HepG2 (cell line): ENCODE results near the gene IGSF21. TPM values are rescaled to one million over a fixed set of nuclear protein-coding genes. Genes with fewer than 3 reads are reported as not detected.

Experiments
- IKZF5 ChIP-seq: IDR thresholded peaks from 2 replicates; pipeline ENCODE4 v1.6.1; 2018; ENCODE audit warnings: missing genetic modification reagents, mild to moderate bottlenecking, missing compliant biosample characterization
- RERE ChIP-seq: IDR thresholded peaks from 2 replicates; pipeline ENCODE4 v1.6.1; 2016; ENCODE audit warnings: low read depth, missing genetic modification reagents, missing compliant biosample characterization
- ZBTB7B ChIP-seq: sonication (generic); formaldehyde crosslinking; IDR thresholded peaks from 2 replicates; pipeline ENCODE4 v1.4.0; 2020; ENCODE audit warnings: missing genetic modification reagents
- ZNF138 ChIP-seq: sonication (generic); formaldehyde crosslinking; IDR thresholded peaks from 2 replicates; pipeline ENCODE4 v1.5.0; 2020; ENCODE audit warnings: mild to moderate bottlenecking, low read depth, missing genetic modification reagents
- ZNF362 ChIP-seq: sonication (generic); formaldehyde crosslinking; IDR thresholded peaks from 2 replicates; pipeline ENCODE4 v1.4.0; 2020; ENCODE audit warnings: missing genetic modification reagents, mild to moderate bottlenecking, borderline replicate concordance
- ZNF367 ChIP-seq: sonication (generic); formaldehyde crosslinking; IDR thresholded peaks from 2 replicates; pipeline ENCODE4 v1.4.0; 2020; ENCODE audit warnings: missing genetic modification reagents, borderline replicate concordance
- ZNF510 ChIP-seq: sonication (generic); formaldehyde crosslinking; IDR thresholded peaks from 2 replicates; pipeline ENCODE4 v1.4.0; 2020; ENCODE audit warnings: low read depth, mild to moderate bottlenecking, missing genetic modification reagents
- polyA plus RNA-seq, 8 experiments: library from polyadenylated mRNA; depleted of rRNA in 3 of 8; stranded (reverse) in 7 of 8; unstranded in 1 of 8; fragments of >200 nt; fragmentation: Illumina TruSeq in 4 of 8; extraction: Trizol in 4 of 8; gene quantifications; 2 replicates each; pipeline versions ENCODE4 v1.2.1 to v1.2.3, GENCODE V29; 2011 to 2016; ENCODE audit warnings: low read depth in 4 of 8, missing spikeins in 1 of 8, mixed read lengths in 1 of 8; ENCODE audit not compliant: insufficient read depth in 1 of 8
- total RNA-seq, 5 experiments: library from RNA; depleted of rRNA; stranded (reverse); fragments of >200 nt; fragmentation: Illumina TruSeq; extraction: Trizol; gene quantifications; 2 replicates each; pipeline ENCODE4 v1.2.3, GENCODE V29; 2016; ENCODE audit warnings: low read depth in 1 of 5

Gene IGSF21
- total and polyA plus RNA-seq, 2 of the 13 experiments (the other 11 are each of a cell fraction or from before 2014, with no cell fraction given): not detected

GRCh38 chr1:18166929-18167328 is 59.3 kb downstream of the IGSF21 start (continued):
- TF ChIP-seq RERE (CRISPR knock-in tag): no peak
- TF ChIP-seq IKZF5 (CRISPR knock-in tag): no peak
- TF ChIP-seq ZNF510 (CRISPR knock-in tag): no peak
- no peak for TF ChIP-seq ZNF362 (CRISPR knock-in tag)
- TF ChIP-seq ZNF367 (CRISPR knock-in tag): no peak
- TF ChIP-seq ZNF138: no peak
- TF ChIP-seq ZBTB7B (CRISPR knock-in tag): no peak
